22Rv1 (cell line): Measurements from ENCODE around the gene MUC22.

Experiments used
- H3K27ac ChIP-seq: fragments of 450-650 bp; 2 replicates; pipeline ENCODE4 v1.5.1; 2017
- ZFX ChIP-seq: fragments of 450-650 bp; IDR thresholded peaks from 2 replicates; pipeline ENCODE4 v1.6.1; 2017; ENCODE audit warnings: antibody characterized with exemption, borderline replicate concordance
- TF ChIP-seq, protein P1 (sequence below): fragments of 450-650 bp; IDR thresholded peaks from 2 replicates; pipeline ENCODE4 v1.5.1; 2017; ENCODE audit warnings: mild to moderate bottlenecking

Gene MUC22

DNA sequence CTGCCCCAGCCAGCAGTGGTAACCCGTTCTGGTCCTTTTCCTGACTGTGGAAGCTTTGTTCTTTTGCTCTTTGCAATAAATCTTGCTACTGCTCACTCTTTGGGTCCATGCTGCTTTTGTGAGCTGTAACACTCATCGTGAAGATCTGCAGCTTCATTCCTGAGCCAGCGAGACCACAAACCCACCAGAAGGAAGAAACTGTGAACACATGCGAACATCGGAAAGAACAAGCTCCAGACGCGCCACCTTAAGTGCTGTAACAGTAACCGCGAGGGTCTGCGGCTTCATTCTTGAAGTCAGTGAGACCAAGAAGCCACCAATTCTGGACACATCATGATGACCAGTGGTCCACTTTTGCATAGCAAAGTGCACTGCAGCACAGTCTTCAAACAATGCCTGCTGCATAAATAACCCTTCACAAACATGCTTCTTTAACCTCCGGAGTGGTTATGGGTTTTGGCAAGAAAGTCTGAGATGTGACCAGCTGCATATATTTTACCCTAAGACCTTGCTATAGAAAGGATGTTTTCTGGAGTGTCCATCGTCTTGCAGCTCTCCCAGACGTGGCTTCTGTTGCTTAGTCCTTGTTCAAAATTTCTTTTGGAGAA is 8.9 kb upstream of the MUC22 start:
- no peak for TF ChIP-seq ZFX
- TF ChIP-seq, protein P1, sequence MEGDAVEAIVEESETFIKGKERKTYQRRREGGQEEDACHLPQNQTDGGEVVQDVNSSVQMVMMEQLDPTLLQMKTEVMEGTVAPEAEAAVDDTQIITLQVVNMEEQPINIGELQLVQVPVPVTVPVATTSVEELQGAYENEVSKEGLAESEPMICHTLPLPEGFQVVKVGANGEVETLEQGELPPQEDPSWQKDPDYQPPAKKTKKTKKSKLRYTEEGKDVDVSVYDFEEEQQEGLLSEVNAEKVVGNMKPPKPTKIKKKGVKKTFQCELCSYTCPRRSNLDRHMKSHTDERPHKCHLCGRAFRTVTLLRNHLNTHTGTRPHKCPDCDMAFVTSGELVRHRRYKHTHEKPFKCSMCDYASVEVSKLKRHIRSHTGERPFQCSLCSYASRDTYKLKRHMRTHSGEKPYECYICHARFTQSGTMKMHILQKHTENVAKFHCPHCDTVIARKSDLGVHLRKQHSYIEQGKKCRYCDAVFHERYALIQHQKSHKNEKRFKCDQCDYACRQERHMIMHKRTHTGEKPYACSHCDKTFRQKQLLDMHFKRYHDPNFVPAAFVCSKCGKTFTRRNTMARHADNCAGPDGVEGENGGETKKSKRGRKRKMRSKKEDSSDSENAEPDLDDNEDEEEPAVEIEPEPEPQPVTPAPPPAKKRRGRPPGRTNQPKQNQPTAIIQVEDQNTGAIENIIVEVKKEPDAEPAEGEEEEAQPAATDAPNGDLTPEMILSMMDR, result no peak
- no peak overlapping the region for H3K27ac ChIP-seq

DNA sequence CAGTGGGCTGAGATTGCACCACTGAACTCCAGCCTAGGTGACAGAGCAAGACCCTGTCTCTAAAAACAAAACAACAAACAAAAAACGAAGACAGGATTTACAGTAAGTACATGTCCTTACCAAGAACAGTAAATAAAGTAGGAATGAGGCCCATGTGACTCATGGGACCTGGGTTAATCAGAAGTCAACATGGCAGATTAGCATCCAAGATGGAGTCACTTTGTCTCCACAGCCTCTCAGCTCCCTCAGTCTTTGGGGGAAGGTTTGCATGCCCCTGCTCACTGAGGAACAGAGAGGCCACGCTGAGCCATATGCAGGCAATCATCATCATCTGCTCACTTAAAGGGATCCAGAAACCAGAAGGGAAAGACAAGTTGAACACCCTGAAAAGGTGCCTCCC is 7.8 kb upstream of the MUC22 start:
- TF ChIP-seq, protein P1, result no peak
- no peak for TF ChIP-seq ZFX
- H3K27ac ChIP-seq, result no peak overlapping the region

DNA sequence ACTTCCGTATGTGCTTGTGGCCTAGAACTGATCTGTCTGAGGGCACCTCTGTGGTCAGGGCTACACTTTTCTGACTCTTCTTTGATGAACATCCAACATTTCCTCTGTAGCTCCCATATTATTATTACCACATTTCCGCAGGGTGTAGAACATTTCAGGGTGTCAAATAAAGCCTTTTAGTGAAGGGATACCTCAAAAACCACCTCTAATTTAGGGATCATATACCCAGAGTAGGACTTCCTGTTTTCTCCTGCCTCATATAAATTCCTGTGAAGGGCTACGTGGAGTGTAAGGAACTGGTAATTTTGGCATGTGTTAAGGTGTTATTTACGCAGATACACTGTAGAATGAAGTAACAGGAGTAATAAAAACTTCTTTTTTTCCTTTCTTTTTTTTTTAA is 5.5 kb upstream of the MUC22 start:
- no peak for TF ChIP-seq ZFX
- TF ChIP-seq, protein P1, result no peak
- H3K27ac ChIP-seq, result no peak overlapping the region

DNA sequence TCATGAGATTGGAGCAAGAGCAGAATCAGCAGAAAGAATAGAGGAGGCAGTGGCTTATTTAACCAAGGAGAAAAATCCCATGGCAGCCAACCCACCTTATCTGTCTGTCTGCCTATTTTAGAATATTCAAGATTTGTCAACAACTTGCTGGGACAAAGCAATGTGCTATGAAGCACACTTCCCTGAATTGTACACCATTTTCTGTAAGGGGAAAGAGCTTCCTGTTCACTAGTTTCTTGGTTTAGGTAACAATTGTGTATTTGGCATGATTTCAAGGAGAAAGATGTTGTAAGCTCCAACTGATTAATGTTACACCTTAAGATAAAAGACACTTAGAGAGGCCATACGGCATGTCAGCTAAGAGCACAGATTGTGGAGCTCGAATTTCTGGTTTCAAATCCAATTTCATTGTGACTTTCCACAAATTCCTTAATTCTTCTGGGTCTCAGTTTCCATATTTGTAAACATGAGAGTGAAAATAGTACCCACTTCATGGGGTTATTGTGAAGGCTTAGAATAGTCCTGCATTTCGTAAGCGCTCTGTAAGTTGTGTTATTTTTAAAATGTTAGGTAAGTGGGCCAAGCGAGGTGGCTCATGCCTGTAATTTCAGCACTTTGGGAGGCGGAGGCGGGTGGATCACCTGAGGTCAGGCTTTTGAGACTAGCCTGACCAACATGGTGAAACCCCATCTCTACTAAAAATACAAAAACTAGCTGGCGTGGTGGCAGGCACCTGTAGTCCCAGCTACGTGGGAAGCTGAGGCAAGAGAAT is 4.8 kb upstream of the MUC22 start:
- no peak for TF ChIP-seq ZFX
- TF ChIP-seq, protein P1, result no peak
- no peak overlapping the region for H3K27ac ChIP-seq

DNA sequence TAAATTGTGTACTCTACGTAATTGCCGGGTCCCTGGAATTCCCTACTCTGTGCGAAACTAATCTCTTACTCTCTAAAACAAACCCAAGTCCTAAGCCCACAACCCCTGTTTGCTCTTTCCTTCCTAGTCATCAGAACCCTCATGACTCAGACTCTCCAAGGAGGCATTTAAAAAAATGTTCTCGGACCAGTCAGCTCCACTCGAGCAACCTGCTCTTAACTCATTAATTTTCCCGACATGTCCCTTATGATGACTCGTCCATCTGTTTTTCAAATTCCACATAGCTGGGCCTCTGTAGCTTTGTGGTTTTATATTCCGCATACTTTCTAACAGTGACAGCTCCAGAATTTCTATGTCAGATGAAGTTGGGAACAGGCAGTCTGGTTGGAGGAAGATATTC is 2.6 kb upstream of the MUC22 start:
- no peak for TF ChIP-seq ZFX
- H3K27ac ChIP-seq, result no peak overlapping the region

DNA sequence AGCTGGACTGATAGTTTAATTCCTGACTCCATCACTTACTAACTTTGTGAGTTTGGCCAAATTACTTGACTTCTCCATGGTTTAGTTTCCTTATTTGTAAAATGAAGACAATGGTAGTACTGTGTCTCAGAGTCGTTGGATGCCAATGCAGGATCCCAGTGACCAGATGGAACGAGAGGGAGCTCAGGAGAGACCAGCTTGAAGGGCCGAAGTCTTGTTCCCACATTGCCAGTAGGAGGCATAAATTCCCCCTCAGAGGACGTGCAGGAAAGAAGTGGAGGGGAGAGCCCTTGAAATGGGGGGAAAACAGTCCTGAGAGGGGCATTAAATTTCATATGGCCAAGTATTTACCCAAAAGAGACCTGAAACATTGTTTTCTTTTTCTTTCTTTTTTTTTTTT is 2.1 kb upstream of the MUC22 start:
- TF ChIP-seq, protein P1, result no peak
- TF ChIP-seq ZFX, result no peak
- no peak overlapping the region for H3K27ac ChIP-seq

DNA sequence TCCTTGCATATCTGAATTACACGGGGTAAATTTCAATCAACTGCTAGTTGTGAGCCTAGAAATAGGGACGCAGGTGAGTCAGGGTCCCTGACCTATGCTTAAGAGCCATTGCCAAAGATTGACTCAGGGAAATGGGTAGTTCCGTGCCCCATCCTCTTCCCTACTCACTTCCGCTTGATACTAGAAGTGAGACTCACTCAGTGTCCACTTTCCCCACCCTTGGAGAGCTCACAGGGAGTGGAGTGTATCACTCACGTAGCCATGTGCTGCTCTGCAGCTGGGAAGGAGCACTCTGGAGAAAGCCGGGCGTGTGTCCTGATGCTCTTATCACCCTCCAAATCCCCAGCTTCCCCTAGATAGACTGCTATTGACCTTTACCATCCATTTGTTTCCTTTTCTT is 543 bp upstream of the MUC22 start:
- H3K27ac ChIP-seq, result no peak overlapping the region
- no peak for TF ChIP-seq ZFX
- TF ChIP-seq, protein P1, result no peak
